A549 treated with CORT108297 at 1 μM for 4 hours (cell line): ENCODE results near the gene SERPINA1. TPM values are rescaled to one million over a fixed set of nuclear protein-coding genes. Genes with fewer than 3 reads are reported as not detected.

Source experiments
- total RNA-seq: library from RNA; stranded (reverse); fragments of 200-300 nt; extraction: Qiagen RNA extraction; gene quantifications from 5 replicates; pipeline ENCODE4 v1.2.3, GENCODE V29; 2022

The SERPINA1 gene
- total RNA-seq: 0.54 to 0.88 TPM (median 0.67 TPM) in 5 replicates

GRCh38 chr14:94388384-94389103 lies at the start of gene SERPINA1:
Gene SERPINA1, minus strand, starts transcription at chr14:94388602. Its CDS starts 5,365 bp downstream, at chr14:94383237.

GRCh38 chr14:94366146-94366915 lies 22.1 kb downstream of the SERPINA1 start, which contains the start of gene SERPINA2:
Gene SERPINA2, minus strand, starts transcription at chr14:94366698.

Other genes starting within 250 kb of the SERPINA1 start
- gene PPP4R4, start 214.3 kb downstream of the SERPINA1 start, total RNA-seq: 0.17 to 0.40 TPM (median 0.29 TPM) in 5 replicates
- 0.02 to 0.04 TPM in 2 of 5 replicates, not detected in the others for gene SERPINA10, start 95.3 kb downstream of the SERPINA1 start, total RNA-seq
- gene SERPINA6, start 65.3 kb downstream of the SERPINA1 start, total RNA-seq: 0.63 to 1.1 TPM (median 0.95 TPM) in 5 replicates
- gene SERPINA2, start 21.9 kb downstream of the SERPINA1 start, total RNA-seq: not detected in 5 replicates
- not detected in 5 replicates for gene SERPINA11, start 64.2 kb upstream of the SERPINA1 start, total RNA-seq
- 0.08 TPM in 1 of 5 replicates, not detected in the others for gene SERPINA9, start 87.6 kb upstream of the SERPINA1 start, total RNA-seq
- not detected in 5 replicates for gene SERPINA12, start 120.9 kb upstream of the SERPINA1 start, total RNA-seq
- gene SERPINA4, start 172.8 kb upstream of the SERPINA1 start, total RNA-seq: not detected in 5 replicates
- 0.05 to 0.16 TPM (median 0.14 TPM) in 5 replicates for gene SERPINA5, start 192.8 kb upstream of the SERPINA1 start, total RNA-seq
- 6.6 to 11.2 TPM (median 9.0 TPM) in 5 replicates for gene SERPINA3, start 223.8 kb upstream of the SERPINA1 start, total RNA-seq